Panc1 (cell line): Measurements from ENCODE around the gene ADTRP. TPM values are rescaled to one million over a fixed set of nuclear protein-coding genes. Genes with fewer than 3 reads are reported as not detected.

Experiments used
- ATAC-seq: fragments of 200-7000 bp; cut with Tn5 transposase; 2 replicates; pipeline ENCODE4 v1.9.1; 2020; ENCODE audit warnings: mild to moderate bottlenecking, moderate library complexity
- BruUV-seq: library from RNA; stranded (reverse); fragments of 400-500 nt; replicated peaks from 2 replicates; lab custom pipeline; 2021; lab: Mats Ljungman, UMichigan
- CTCF ChIA-PET: fragments of 300-600 bp; sonication (Branson Sonifier 250); formaldehyde crosslinking; loops from one replicate; lab custom pipeline; 2022; ENCODE audit warnings: antibody characterized with exemption; lab: Charles Lee
- POLR2A ChIA-PET: fragments of 300-600 bp; sonication (Branson Sonifier 250); formaldehyde crosslinking; loops from one replicate; lab custom pipeline; 2022; ENCODE audit warnings: antibody characterized with exemption; lab: Charles Lee
- DNase-seq: peaks from one replicate; pipeline ENCODE4 v3.0.0-alpha.2; 2010; ENCODE audit warnings: low read depth, low spot score
- H3K27ac ChIP-seq: 2 replicates; pipeline ENCODE4 v1.5.1; 2011; ENCODE audit warnings: mild to moderate bottlenecking, low read length, inconsistent platforms
- H3K27me3 ChIP-seq: fragments of 200-500 bp; sonication (Bioruptor generic); 2 replicates; pipeline ENCODE4 v1.6.0; 2014; ENCODE audit warnings: low read length, inconsistent platforms; ENCODE audit not compliant: control insufficient read depth, insufficient read depth
- H3K36me3 ChIP-seq: fragments of 200-500 bp; sonication (Bioruptor generic); 2 replicates; pipeline ENCODE4 v1.5.1; 2014; ENCODE audit warnings: inconsistent platforms, mild to moderate bottlenecking, low read length, moderate library complexity; ENCODE audit not compliant: control insufficient read depth, insufficient read depth
- H3K4me1 ChIP-seq: 2 replicates; pipeline ENCODE4 v1.5.1; 2011; ENCODE audit warnings: inconsistent platforms, mild to moderate bottlenecking, low read length, moderate library complexity; ENCODE audit not compliant: control insufficient read depth, insufficient read depth
- H3K4me3 ChIP-seq, 2 experiments: 2 replicates each; pipeline ENCODE4 v1.5.1; 2011 to 2012; ENCODE audit warnings: low read depth in 2 of 2, low read length in 2 of 2, mild to moderate bottlenecking in 2 of 2, inconsistent platforms in 1 of 2, moderate library complexity in 1 of 2
- H3K9me3 ChIP-seq: fragments of 200-500 bp; sonication (Bioruptor generic); 2 replicates; pipeline ENCODE4 v1.5.1; 2014; ENCODE audit warnings: low read depth, mild to moderate bottlenecking, inconsistent platforms, low read length, moderate library complexity; ENCODE audit not compliant: control insufficient read depth, insufficient read depth
- POLR2AphosphoS5 ChIP-seq: IDR thresholded peaks from 2 replicates; pipeline ENCODE4 v1.6.1; 2012; ENCODE audit warnings: mild to moderate bottlenecking, low read depth, low read length, moderate library complexity
- SIN3A ChIP-seq: IDR thresholded peaks from 2 replicates; pipeline ENCODE4 v1.6.1; 2012; ENCODE audit warnings: low read depth, mild to moderate bottlenecking, low read length, moderate library complexity, borderline replicate concordance; ENCODE audit not compliant: insufficient read depth
- TCF7L2 ChIP-seq: IDR thresholded peaks from 2 replicates; pipeline ENCODE4 v1.6.1; 2011; ENCODE audit warnings: mild to moderate bottlenecking, low read depth, low read length, inconsistent platforms
- in situ Hi-C: cut with HindIII; loops from 2 replicates; pipeline ENCODE4 v1.10.0; 2016; ENCODE audit warnings: low sequenced_read_pairs, low pct_unique_long_range_greater_than_20kb
- intact Hi-C: fragments of 100-400 bp; cut with micrococcal nuclease; formaldehyde crosslinking; loops from one replicate; pipeline ENCODE4 v1.10.0; 2022; ENCODE audit not compliant: unreplicated experiment
- total RNA-seq: library from RNA; stranded (reverse); gene quantifications from one replicate; pipeline ENCODE4 v1.2.1, GENCODE V29; 2021; ENCODE audit not compliant: unreplicated experiment
- TF ChIP-seq, protein P1 (sequence below), 2 experiments: IDR thresholded peaks; 2 replicates each; pipeline ENCODE4 v1.6.1; 2011 to 2012; ENCODE audit warnings: low read depth in 2 of 2, control low read depth in 1 of 2, low read length in 1 of 2, mild to moderate bottlenecking in 1 of 2, moderate library complexity in 1 of 2; ENCODE audit not compliant: insufficient read depth in 1 of 2
- TF ChIP-seq, protein P2 (sequence below): fragments of 450-650 bp; IDR thresholded peaks from 2 replicates; pipeline ENCODE4 v1.5.1; 2017; ENCODE audit warnings: mild to moderate bottlenecking

ADTRP gene
- total RNA-seq, 1 experiment from 2014 or later = not detected

DNA sequence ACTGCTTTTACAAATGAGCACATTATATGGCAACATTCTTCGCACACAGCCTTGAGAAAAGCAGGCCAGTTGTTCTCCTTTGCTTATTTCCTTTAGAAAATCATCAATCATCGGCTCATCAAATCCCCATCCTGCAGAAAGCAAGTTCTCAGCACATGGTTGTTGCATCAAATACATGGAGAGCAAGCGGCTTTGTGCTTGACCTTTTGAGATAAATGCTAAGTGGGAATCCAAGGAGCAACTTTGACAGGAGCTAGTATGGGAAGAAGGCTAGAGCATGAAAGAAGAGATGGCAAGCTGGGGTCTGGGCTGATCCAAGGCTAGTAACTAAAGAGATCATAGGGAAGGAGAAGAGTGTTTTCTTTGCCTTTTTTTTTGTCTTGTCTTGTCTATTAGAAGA lies 43.2 kb upstream of the ADTRP start:
- Histone ChIP-seq H3K36me3 (no peaks in the 10 kb centered on the region), H3K9me3 (no peaks in the 10 kb centered on the region), H3K4me1 (no peaks in the 10 kb centered on the region), H3K27ac (no peak overlapping the region), H3K27me3 (no peaks in the 10 kb centered on the region; the same call in 1 of the 2 replicates), H3K4me3 (no peak overlapping the region)
- no TSS peak for BruUV-seq
- TF ChIP-seq POLR2AphosphoS5 = no peak
- TF ChIP-seq, protein P1, sequence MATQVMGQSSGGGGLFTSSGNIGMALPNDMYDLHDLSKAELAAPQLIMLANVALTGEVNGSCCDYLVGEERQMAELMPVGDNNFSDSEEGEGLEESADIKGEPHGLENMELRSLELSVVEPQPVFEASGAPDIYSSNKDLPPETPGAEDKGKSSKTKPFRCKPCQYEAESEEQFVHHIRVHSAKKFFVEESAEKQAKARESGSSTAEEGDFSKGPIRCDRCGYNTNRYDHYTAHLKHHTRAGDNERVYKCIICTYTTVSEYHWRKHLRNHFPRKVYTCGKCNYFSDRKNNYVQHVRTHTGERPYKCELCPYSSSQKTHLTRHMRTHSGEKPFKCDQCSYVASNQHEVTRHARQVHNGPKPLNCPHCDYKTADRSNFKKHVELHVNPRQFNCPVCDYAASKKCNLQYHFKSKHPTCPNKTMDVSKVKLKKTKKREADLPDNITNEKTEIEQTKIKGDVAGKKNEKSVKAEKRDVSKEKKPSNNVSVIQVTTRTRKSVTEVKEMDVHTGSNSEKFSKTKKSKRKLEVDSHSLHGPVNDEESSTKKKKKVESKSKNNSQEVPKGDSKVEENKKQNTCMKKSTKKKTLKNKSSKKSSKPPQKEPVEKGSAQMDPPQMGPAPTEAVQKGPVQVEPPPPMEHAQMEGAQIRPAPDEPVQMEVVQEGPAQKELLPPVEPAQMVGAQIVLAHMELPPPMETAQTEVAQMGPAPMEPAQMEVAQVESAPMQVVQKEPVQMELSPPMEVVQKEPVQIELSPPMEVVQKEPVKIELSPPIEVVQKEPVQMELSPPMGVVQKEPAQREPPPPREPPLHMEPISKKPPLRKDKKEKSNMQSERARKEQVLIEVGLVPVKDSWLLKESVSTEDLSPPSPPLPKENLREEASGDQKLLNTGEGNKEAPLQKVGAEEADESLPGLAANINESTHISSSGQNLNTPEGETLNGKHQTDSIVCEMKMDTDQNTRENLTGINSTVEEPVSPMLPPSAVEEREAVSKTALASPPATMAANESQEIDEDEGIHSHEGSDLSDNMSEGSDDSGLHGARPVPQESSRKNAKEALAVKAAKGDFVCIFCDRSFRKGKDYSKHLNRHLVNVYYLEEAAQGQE (IDR thresholded peaks at IDR 0.05; ENCODE audit: insufficient read depth in 1 of 2, low read depth in 2 of 2, low read length in 1 of 2) = no peak
- TF ChIP-seq SIN3A = no peak
- TF ChIP-seq TCF7L2 = no peak
- TF ChIP-seq, protein P2, sequence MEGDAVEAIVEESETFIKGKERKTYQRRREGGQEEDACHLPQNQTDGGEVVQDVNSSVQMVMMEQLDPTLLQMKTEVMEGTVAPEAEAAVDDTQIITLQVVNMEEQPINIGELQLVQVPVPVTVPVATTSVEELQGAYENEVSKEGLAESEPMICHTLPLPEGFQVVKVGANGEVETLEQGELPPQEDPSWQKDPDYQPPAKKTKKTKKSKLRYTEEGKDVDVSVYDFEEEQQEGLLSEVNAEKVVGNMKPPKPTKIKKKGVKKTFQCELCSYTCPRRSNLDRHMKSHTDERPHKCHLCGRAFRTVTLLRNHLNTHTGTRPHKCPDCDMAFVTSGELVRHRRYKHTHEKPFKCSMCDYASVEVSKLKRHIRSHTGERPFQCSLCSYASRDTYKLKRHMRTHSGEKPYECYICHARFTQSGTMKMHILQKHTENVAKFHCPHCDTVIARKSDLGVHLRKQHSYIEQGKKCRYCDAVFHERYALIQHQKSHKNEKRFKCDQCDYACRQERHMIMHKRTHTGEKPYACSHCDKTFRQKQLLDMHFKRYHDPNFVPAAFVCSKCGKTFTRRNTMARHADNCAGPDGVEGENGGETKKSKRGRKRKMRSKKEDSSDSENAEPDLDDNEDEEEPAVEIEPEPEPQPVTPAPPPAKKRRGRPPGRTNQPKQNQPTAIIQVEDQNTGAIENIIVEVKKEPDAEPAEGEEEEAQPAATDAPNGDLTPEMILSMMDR = no peak
- ChIA-PET CTCF (no interaction called here), POLR2A (no interaction called here)
- ATAC-seq = no peak
- intact Hi-C loops (no loop called here), in situ Hi-C loops (no loop called here)
- DNase-seq = no peak

DNA sequence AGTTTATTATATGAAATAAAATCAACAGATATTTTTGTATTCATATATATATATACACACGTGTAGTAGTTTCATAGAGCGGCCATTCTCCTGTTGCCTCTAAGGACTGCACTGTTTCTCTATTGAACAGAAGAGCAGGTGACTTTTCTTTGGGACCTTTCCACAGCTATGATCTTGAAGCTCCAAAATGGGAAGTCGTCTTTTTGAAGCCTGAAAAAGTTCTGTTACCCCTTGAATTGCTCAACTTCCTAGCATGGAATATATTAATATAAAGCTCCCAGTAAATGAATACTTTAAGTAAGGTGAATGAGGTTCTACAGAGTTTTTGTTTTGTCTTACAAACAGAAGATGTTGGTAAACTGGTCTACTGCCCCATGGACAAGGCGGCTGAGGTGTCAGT lies 42.2 kb upstream of the ADTRP start:
- no peak overlapping the region for H3K4me3 ChIP-seq
- ChIA-PET CTCF (no interaction called here), POLR2A (no interaction called here)
- no peaks in the 10 kb centered on the region for H3K4me1 ChIP-seq
- BruUV-seq = no TSS peak
- no peaks in the 10 kb centered on the region for H3K9me3 ChIP-seq
- ATAC-seq (no peak), DNase-seq (no peak)
- no peaks in the 10 kb centered on the region for H3K36me3 ChIP-seq
- no peaks in the 10 kb centered on the region; the same call in 1 of the 2 replicates for H3K27me3 ChIP-seq
- no peak overlapping the region for H3K27ac ChIP-seq
- TF ChIP-seq POLR2AphosphoS5 (no peak), TCF7L2 (no peak), SIN3A (no peak)
- TF ChIP-seq, protein P2 = no peak
- TF ChIP-seq, protein P1 (IDR thresholded peaks at IDR 0.05; ENCODE audit: insufficient read depth in 1 of 2, low read depth in 2 of 2, low read length in 1 of 2) = no peak
- intact Hi-C loops = no loop called here
- in situ Hi-C loops = no loop called here
